GM23248 (cell line): ENCODE data around the gene PREX1.

Experiments used
- EZH2 ChIP-seq: fragments of 200-600 bp; sonication (generic); IDR thresholded peaks from 2 replicates; pipeline ENCODE4 v1.6.1; 2018; ENCODE audit warnings: antibody characterized with exemption, mild to moderate bottlenecking; ENCODE audit not compliant: insufficient read depth, poor library complexity, severe bottlenecking
- EZH2phosphoT487 ChIP-seq: fragments of 200-600 bp; sonication (generic); IDR thresholded peaks from 2 replicates; pipeline ENCODE4 v1.6.1; 2018; ENCODE audit warnings: antibody characterized with exemption, moderate library complexity, mild to moderate bottlenecking, low read depth; ENCODE audit not compliant: insufficient read depth

- TF ChIP-seq EZH2 = no peak
- no peak for TF ChIP-seq EZH2phosphoT487
Measured at GRCh38 chr20:48653706-48654051, 174.1 kb downstream of the PREX1 start.
